ENCODE results near the gene FAM107A.

DNA sequence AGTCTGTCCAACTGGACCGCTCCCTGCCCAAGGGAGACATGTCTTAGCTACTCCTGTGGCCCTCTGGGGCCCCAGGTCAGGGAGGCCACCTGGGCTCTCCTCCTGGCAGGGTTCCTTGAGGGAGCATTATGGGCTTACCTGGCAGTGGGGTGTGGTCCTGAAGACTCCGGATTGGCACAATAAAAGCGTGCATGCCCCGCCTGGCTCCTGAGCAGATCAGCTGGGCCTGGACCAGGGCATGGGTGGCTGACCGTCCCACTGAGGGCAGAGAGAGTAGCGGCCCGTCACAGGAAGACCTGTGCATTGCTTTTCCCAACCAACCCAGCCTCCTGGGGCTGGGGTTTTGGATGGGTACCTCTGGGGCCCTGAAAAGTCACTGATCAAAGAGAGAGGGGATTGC lies 45.6 kb downstream of the FAM107A start:
- TF ChIP-seq JDP2 (CRISPR knock-in tag; IDR thresholded peaks at IDR 0.05; ENCODE audit: borderline replicate concordance) (no peak), SMC3 (IDR thresholded peaks at IDR 0.05; ENCODE audit: low read length) (no peak), ZNF317 (CRISPR knock-in tag; IDR thresholded peaks at IDR 0.05) (no peak)
- TF ChIP-seq, protein P1, sequence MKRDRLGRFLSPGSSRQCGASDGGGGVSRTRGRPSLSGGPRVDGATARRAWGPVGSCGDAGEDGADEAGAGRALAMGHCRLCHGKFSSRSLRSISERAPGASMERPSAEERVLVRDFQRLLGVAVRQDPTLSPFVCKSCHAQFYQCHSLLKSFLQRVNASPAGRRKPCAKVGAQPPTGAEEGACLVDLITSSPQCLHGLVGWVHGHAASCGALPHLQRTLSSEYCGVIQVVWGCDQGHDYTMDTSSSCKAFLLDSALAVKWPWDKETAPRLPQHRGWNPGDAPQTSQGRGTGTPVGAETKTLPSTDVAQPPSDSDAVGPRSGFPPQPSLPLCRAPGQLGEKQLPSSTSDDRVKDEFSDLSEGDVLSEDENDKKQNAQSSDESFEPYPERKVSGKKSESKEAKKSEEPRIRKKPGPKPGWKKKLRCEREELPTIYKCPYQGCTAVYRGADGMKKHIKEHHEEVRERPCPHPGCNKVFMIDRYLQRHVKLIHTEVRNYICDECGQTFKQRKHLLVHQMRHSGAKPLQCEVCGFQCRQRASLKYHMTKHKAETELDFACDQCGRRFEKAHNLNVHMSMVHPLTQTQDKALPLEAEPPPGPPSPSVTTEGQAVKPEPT (CRISPR knock-in tag; IDR thresholded peaks at IDR 0.05; ENCODE audit: low read depth): no peak

Measured in HepG2 (cell line).